DMS114 treated with DMSO at 0.1 percent for 48 hours (cell line): ENCODE measurements around the gene CTIF.

Source experiments
- DNase-seq: peaks from one replicate; lab custom pipeline; 2025; ENCODE audit not compliant: unreplicated experiment; lab: John Stamatoyannopoulos, UW

The CTIF gene

DNA sequence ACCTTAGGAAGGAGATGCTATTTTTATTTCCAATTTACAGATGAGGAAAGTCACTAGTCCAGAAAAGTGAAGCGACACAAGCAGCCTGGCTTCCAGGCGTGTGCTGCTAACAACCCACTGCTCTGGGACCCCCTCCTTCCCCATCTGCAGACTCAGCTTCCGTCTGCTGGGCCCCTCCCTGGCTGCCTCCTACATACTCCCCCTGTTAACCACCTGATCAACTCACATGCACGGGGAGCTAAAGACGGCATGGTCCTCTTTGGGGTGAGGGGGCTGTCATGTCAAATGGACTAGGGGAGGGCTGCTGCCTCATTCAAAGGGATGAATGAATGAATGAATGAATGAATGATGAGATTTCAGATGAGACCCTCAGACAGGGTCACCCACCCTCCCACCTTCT is 184.2 kb downstream of the CTIF start:
- no peak for DNase-seq

- DNase-seq, result no peak
Observed at GRCh38 chr18:48723837-48724236, 185.0 kb downstream of the CTIF start.

GRCh38 chr18:48724442-48724841 is 185.6 kb downstream of the CTIF start:
- DNase-seq, result no peak

DNA sequence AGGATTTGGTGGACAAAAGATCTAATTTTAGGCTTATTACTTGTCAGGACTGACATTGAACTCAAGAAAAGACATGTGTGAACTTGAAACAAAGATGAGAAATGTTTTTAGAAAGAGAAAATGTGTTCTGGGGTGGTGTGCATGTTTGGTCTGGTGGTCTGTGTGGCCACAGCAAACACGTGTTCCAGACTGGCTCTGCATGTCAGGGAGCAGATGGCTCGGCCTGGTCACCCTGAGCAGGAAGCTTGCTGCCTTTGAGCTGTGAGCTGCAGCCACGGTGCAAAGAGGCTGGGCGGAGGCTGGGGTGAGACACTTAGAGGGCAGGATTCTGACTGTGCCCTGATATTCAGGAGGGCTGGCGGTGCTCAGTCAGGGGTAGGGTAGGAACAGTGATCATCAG is 186.1 kb downstream of the CTIF start:
- DNase-seq, result no peak

DNA sequence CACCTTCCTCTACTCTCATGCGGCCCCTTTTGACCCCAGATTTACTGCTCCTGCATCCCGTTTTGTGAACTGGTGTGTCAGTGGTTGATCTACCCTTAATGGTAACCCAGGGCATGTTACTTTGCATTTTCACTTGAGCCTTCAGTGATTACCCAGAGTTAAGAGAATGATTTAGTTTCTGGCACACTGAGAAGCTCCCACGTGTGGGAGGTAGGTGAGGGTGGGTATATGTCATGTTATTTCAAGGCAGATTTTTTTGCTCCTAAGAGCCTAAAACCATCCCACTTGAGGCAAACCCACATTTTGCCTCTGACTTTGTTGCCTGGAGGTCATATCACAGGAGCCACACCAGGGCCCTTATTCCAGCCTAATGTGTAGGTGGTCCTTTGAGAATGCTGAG is 186.7 kb downstream of the CTIF start:
- DNase-seq, result no peak

GRCh38 chr18:48727681-48728080 is 188.8 kb downstream of the CTIF start:
- no peak for DNase-seq

DNA sequence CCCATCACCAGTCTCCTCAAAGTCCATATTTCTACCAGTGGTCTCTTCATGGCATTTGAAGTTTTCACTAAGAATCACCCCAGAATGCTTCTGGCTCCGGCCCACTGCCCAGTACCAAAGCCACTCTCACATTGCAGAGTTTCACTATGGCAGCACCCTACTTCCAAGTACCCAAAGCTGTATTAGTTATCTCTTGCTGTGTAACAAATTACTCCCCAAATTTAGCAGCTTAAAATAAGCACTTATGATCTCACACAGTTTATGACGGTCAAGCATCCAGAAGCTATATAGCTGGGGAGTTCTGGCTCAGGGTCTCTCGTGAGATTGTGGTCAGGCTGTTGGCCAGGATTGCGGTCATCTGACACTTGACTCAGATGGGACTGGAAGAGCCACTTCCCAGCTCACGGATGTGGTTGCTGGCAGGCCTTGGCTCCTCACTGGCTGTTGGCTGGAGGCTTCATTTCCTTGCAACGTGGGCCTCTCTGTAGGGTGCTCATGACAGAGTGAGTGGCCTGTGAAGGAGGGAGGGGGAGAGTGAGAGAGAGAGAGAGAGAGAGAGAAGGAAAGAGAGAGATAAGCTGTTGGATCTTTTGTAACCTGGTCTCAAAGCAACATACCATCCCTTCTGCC is 189.5 kb downstream of the CTIF start:
- DNase-seq, result no peak

DNA sequence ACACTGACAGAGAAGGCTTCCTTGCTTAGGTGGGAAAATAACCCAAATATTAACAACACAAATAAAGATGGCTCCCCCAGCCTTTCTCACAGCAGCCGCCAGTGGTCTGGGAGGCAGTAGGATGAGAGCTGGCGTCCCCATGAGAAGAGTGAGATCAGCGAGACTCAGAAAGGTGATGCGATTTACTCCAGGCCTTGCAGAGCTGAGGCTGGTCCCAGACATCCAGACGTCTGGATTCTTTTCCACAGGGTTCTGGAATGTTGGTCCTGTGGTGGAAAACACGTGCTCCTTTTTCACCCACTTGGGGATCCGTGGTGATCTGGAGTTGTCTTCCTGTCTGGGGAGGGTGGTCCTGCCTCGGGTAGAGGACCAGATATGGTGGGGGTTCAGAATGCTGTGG is 190.6 kb downstream of the CTIF start:
- no peak for DNase-seq

- DNase-seq, result no peak
Observed at GRCh38 chr18:48730010-48730409, 191.2 kb downstream of the CTIF start.

DNA sequence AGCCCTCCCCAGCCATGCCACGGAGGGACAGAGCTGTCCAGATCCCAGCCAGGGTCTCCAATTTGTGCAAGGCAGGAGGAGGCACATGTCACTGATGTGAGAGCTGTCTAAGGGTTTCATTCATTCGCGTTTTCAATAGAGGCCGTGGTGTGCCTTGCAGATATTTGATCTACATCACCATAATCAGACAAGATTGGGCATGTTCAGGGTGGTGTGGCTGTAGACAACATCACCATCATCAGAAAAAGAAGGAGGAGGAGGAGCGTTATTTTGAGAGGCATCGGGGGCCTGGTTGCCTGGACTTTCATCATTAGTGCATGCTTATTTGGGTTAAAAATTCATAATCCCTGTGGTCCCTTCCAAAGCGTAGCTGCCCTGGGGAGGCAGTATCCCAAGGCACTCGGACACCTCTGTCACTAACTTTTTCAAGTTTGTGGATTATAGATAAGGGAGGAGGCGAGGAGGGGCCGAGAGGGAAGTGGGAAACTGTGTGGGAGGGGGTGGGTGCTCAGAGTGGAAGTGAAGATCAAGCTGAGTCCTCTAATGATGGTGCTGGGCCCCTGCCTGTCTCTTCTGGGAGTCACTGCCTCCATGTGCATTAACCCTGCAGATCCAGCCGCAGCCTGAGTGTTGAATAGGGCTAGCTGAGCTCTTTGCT is 194.1 kb downstream of the CTIF start:
- DNase-seq, result no peak

- DNase-seq, result no peak
Observed at GRCh38 chr18:48733643-48734253, 194.9 kb downstream of the CTIF start.

- no peak for DNase-seq
Observed at GRCh38 chr18:48734460-48734859, 195.6 kb downstream of the CTIF start.

DNA sequence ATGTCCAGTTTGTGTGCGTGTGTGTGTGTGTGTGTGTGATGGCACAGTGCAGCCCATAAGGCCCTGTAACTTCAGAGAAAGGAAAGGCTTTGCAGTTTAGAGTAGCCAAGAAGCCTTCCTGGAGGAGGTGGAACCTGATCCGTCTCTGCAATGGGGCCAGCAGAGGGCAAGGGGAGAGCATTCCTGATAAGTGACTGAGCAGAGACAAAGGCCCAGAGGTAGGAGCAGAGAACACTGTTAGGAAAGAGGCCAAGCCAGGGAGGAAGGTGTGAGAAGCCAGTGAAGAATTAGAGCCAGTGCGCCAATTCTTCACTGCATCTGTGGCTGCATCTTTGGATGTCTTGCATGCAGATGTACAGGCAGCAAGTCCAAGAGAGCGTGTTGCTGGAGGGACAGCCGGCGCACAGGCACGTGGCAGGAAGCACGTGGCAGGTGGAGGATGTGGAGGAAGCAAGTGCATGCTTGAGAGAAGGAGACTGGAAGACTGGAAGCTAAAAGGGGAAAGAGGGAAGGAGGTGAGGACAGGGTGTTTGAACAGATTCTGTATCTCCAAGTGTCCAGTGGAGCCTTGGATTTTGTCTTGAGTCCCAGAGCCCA is 196.3 kb downstream of the CTIF start:
- no peak for DNase-seq

DNA sequence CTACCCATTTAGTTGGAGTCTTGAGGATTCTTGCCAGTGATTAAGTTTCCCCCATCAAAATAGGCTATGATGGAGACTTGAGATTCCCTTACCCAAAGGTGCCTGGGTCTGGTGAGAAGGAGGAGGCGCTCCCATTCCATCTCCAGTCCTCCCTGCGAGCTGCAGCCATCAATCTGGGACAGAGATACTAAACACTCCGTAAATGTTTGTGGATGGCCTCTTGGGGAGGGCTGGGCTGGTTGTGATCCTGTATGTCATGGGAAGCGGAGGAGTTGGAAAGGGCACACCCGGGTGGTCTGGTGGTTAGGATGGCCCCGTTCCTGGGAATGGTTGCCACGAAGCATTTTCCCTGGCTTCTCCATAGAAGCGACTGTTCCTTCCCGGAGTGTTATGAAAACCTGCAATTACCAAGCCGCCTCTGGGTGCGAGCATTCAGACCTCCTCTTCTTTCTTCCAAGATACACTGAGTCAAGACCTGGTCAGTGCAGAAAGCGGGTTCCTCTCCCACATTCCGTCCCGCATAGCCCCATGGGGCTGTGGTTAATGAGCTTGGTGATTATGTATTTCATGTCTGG is 196.9 kb downstream of the CTIF start:
- DNase-seq, result no peak

GRCh38 chr18:48736321-48737260 is 197.8 kb downstream of the CTIF start:
- DNase-seq, result no peak

GRCh38 chr18:48739266-48740067 is 200.6 kb downstream of the CTIF start:
- DNase-seq, result no peak

GRCh38 chr18:48740068-48740440 is 201.2 kb downstream of the CTIF start:
- DNase-seq, result no peak

DNA sequence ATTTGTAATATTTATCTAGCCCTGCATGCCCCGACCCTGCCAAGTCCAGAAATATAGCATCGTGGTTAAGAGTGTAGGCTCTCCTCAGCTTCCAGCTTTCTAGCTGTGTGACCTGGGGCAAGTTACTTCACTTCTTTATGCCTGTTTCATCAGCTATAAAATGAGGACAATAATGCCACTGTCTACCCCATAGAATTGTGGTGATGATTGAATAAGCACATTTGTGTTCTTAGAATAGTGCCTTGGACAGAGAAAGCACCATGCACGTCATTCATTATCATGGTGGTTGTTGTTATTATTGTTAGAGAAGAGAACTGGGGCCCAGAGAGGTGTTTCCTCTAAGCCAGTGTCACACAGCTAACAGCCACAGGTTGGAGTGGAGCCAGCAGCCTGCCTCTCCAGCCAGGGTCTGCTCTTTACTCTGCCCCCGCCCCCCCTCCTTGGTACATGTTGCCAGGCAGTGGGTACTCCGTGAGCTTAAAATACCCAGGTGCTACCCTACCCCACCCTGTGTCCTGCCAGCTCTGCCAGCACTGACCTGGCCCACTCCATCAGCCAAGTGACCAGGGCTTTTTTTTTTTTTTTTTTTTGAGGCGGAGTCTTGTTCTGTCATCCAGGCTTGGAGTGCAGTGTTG is 202.1 kb downstream of the CTIF start:
- DNase-seq, result no peak

DNA sequence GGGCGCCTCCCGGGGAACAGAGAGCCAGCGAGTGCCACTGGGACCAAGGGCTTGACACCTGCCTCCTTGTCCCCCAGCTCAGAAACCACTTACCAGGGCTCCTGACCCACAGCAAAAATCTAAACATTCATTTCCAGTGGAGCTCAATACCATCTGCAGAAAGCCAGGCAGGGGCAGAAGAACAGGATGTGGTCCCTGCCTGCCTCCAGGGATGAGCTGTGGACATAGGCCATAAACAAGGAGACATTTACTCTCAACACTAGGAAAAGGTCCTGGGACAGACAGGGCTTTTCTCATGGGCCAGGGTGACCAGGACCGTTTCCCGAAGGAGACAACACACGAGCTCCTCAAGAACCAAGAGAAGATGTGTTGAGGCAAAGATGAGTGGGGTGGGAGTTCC is 203.0 kb downstream of the CTIF start:
- no peak for DNase-seq

GRCh38 chr18:48742304-48742703 is 203.5 kb downstream of the CTIF start:
- DNase-seq, result no peak
